GM10248 (cell line): ENCODE results near the gene OGDHL.

ENCODE experiments used
- CTCF ChIA-PET: fragments of 300-600 bp; sonication (Branson Sonifier 250); formaldehyde crosslinking; extraction: SDS; loops from one replicate; lab custom pipeline; 2021; ENCODE audit warnings: antibody characterized with exemption; lab: Yijun Ruan, JAX
- POLR2A ChIA-PET: fragments of 350-650 bp; sonication (Branson Sonifier 250); formaldehyde crosslinking; extraction: SDS; loops from one replicate; lab custom pipeline; 2020; ENCODE audit warnings: antibody characterized with exemption; lab: Yijun Ruan, JAX
- DNase-seq: peaks from one replicate; pipeline ENCODE4 v3.0.0; 2012; ENCODE audit errors: extremely low spot score
- CTCF ChIP-seq: IDR thresholded peaks from 2 replicates; pipeline ENCODE4 v1.5.1; 2012; ENCODE audit warnings: mild to moderate bottlenecking, low read depth; ENCODE audit errors: extremely low read depth, missing control alignments, control extremely low read depth

OGDHL gene

GRCh38 chr10:49690698-49691356 lies 71.3 kb downstream of the OGDHL start:
- POLR2A ChIA-PET, result no interaction called here
- TF ChIP-seq CTCF, result no peak
- CTCF ChIA-PET, result no interaction called here
- DNase-seq, result no peak

- POLR2A ChIA-PET, result no interaction called here
- DNase-seq, result no peak
- TF ChIP-seq CTCF, result no peak
- CTCF ChIA-PET, result no interaction called here
These were observed 72.1 kb downstream of the OGDHL start for GRCh38 chr10:49689882-49690510.

- DNase-seq, result no peak
- CTCF ChIA-PET, result no interaction called here
- no peak for TF ChIP-seq CTCF
- POLR2A ChIA-PET, result interaction anchor here (0.7 kb wide), 1 partner anchor 313 kb away, joined by 3 read pairs; no protein-coding TSS in a partner anchor
These were observed 73.2 kb downstream of the OGDHL start for GRCh38 chr10:49688920-49689319.

GRCh38 chr10:49688261-49688846 lies 73.8 kb downstream of the OGDHL start:
- ChIA-PET CTCF (no interaction called here), POLR2A (interaction anchor here (0.7 kb wide), 1 partner anchor 313 kb away, joined by 3 read pairs; no protein-coding TSS in a partner anchor)
- no peak for DNase-seq
- no peak for TF ChIP-seq CTCF

GRCh38 chr10:49686651-49687050 lies 75.5 kb downstream of the OGDHL start:
- TF ChIP-seq CTCF, result no peak
- ChIA-PET CTCF (no interaction called here), POLR2A (no interaction called here)
- DNase-seq, result no peak
